GM21447 (cell line): Measurements from ENCODE around the gene RGS9.
A peak's percentile ranks its signal among the peaks of the same experiment; 100 is the strongest.
"Not testable (repeated sequence)": the region's sequence is repeated elsewhere in the genome, so short reads cannot be mapped to it uniquely, and the experiment has no call there.

Experiments
- ATAC-seq: cut with Tn5 transposase; IDR thresholded peaks from one replicate; pipeline ENCODE4 v1.9.1; 2021; ENCODE audit not compliant: unreplicated experiment

Gene RGS9

DNA sequence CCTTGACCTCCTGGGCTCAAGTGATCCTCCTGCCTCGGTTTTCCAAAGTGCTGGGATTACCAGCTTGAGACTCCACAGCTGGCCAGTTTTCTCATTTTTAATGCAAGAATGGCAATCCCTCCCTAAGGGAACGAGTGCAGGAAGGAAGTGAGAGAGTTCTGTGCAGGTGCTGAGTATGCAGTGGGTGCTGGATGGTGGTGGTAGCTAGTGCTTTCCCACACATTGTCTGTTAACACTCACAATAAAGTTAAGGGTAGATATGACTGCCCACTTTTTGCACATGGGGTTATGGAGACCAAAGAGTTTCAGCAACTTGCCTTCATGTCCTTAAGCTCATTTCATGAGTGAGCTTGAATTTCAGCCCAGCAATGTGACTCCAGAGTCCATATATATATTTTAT lies 18.5 kb downstream of the RGS9 start:
- peak; percentile 56 for ATAC-seq

- ATAC-seq = no peak
Observed at GRCh38 chr17:65156185-65156834, 19.1 kb downstream of the RGS9 start.

GRCh38 chr17:65156835-65157565 lies 19.8 kb downstream of the RGS9 start:
- ATAC-seq = no peak

- no peak for ATAC-seq
Observed at GRCh38 chr17:65158041-65158440, 20.9 kb downstream of the RGS9 start.

- ATAC-seq = no peak
Observed at GRCh38 chr17:65158622-65159021, 21.5 kb downstream of the RGS9 start.

DNA sequence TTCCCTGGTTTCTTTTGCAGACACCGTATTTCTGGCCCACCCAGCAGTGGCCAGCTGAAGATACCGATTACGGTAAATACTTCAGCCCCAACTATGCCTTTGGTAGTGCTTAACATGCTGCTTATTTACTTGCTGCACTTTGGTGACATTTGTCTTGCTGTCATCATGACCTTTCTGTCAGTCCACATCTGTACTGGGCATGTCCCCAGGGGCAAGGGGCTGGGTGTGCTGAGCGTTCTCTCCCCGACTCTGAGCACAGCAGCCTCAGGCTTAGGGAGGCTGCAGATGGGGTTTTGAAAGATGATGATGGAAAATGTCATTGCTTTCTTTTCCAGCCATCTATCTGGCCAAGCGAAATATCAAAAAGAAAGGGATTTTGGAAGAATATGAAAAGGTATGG lies 23.3 kb downstream of the RGS9 start:
- ATAC-seq = no peak

- peak; percentile 98 for ATAC-seq
Observed at GRCh38 chr17:65163990-65164495, 26.9 kb downstream of the RGS9 start.

- ATAC-seq = no peak
Observed at GRCh38 chr17:65166787-65167186, 29.6 kb downstream of the RGS9 start.

DNA sequence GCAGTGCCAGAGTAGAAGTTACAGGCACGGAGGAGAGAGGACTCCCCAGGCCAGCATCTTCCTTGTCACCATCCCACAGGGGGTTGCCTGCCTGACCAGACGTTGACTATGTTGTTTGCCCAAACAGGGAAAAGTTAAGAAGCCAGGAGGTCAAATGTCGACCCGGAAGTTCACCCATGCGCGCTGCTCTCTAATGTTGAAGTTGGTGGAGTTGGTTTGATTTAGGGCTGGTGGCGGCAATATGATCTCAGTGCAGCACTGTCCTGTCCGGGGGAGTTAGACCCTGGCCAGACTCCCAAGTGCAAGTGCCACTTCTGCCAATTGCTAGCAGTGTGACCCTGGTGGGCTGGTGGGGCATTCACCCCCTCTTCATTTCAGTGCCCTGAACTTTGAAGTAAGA lies 30.4 kb downstream of the RGS9 start:
- ATAC-seq = no peak

- no peak for ATAC-seq
Observed at GRCh38 chr17:65169691-65170090, 32.5 kb downstream of the RGS9 start.

DNA sequence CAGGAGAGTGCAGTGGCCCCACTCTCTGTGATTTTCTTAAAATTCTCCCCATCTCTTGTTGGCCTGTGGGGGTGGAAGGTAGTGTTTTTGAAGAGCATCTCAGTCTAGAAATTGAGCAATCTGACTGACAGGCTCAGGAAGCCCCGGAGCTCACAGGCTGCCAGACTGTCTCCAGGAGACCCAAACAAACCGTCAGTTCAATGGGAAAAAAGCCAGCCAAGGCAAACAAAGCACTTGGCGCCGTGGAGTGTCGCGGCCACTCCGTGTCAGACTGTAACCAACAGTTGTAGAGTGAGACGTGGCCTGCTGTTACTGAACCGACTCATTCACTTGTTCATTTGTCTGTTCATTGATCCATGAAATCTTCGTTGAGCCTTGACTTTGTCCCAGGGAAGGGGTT lies 33.7 kb downstream of the RGS9 start:
- no peak for ATAC-seq

DNA sequence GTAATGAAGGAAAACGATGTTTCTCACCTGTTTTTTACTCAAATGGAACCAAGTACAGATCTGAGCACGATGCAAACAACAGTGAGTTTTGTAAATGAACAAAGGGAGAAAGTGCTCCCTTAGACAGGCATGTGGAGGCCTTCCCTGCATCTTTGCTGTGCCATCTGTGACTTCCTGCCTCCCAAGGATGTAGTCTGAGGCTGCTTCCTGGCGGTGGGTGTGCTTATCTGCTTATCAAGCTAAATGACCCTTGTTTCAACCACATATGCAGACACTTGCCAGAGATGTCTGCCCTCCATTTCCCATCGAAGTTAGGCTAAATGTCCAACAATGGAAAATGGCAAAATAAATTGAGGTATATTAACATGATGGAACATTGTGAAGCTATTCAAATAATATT lies 34.6 kb downstream of the RGS9 start:
- ATAC-seq = no peak

GRCh38 chr17:65172496-65173136 lies 35.4 kb downstream of the RGS9 start:
- ATAC-seq = no peak

DNA sequence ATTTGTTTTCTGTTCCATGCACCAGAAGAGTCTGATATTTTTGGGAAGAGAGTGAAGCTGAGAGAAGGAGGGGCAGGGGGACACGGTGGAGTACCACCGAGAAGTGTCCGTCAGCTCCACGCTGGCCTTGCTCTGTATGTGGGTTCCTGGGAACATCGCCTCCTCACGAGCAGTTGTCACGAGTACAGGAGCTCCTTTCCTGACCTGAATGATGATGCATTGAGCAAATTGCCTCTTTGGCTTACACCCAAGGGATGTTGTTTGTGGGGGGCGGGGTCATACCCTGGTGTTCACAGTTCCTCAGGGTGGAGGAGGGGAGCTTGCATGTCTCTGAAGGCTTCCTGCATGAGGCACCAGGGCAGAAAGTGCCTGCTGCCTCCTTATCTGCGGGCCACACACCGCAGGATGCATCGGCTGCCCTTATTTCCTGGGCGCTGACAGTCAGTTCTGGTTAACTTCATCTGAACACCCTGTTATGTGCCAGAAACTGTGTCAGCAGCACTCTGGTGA lies 36.2 kb downstream of the RGS9 start:
- ATAC-seq = peak; percentile 59

GRCh38 chr17:65173976-65174683 lies 37.0 kb downstream of the RGS9 start:
- ATAC-seq = no peak

DNA sequence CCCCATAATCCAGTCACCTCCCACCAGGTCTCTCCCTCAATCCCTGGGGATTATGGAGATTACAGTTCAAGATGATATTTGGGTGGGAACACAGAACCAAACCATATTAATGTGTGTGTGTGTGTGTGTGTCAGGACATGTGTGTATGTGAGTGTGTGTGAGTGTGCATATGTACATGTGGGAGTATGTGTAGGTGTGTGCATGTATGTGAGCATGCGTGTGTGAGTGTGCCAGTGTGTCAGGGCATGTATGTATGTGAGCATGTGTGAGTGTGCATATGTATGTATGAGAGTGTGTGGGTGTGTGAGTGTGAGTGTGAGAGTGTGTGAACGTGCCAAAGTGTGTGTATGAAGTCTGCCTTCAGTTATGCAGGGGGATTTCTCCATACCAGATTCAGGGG lies 37.8 kb downstream of the RGS9 start:
- ATAC-seq = no peak

GRCh38 chr17:65175952-65176351 lies 38.8 kb downstream of the RGS9 start:
- ATAC-seq = no peak

GRCh38 chr17:65176646-65177409 lies 39.7 kb downstream of the RGS9 start:
- ATAC-seq = no peak

DNA sequence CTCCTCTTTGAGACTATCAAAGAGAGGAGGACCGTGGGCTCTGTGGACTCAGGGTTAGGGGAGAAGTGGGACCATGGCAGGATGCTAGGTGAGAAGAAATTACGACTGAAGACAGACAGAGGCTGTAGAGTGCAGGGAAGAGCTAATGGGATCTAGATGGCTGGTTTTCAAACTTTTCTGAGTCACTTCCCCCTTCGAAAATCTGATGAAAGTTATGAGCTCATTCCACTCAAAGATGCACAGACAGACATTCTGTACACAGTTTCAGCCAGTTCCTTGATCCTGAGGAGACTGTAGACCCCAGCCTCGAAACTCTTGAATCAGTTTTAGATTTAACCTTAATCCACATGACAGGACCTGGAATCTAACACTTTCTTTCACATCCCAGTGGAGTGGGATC lies 40.7 kb downstream of the RGS9 start:
- no peak for ATAC-seq

DNA sequence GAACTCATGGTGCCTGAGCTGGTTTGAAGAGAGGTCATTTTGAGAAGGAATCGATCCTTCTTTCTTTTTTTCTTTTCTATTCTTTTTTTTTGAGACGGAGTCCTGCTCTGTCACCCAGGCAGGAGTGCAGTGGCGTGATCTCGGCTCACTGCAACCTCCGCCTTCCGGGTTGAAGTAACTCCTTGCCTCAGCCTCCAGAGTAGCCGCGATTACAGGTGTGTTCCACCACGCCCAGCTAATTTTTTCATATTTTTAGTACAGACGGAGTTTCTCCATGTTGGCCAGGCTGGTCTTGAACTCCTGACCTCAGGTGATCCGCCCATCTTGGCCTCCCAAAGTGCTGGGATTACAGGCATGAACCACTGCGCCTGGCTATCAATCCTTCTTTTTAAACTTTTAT lies 43.1 kb downstream of the RGS9 start:
- ATAC-seq = not testable (repeated sequence)
